ENCODE data around the gene GDAP1L1. TPM values are rescaled to one million over a fixed set of nuclear protein-coding genes. Genes with fewer than 3 reads are reported as not detected.

Gene GDAP1L1
- total RNA-seq, 2 donors from 2014 or later, result 1.2 TPM; not detected in 1

GRCh38 chr20:44221368-44221954 lies 25.6 kb upstream of the GDAP1L1 start:
- DNase-seq (ENCODE audit: low spot score), result peak; percentile 34
- Histone ChIP-seq H3K4me1 (peaks cover 0 to 24% of the 10 kb centered on the region in 2 donors), H3K27me3 (no peaks in the 10 kb centered on the region), H3K27ac (peak overlapping the region; percentile 12 to 79), H3K36me3 (no peaks in the 10 kb centered on the region), H3K4me3 (no peak overlapping the region), H3K9me3 (no peaks in the 10 kb centered on the region)
- TF ChIP-seq, protein P1, sequence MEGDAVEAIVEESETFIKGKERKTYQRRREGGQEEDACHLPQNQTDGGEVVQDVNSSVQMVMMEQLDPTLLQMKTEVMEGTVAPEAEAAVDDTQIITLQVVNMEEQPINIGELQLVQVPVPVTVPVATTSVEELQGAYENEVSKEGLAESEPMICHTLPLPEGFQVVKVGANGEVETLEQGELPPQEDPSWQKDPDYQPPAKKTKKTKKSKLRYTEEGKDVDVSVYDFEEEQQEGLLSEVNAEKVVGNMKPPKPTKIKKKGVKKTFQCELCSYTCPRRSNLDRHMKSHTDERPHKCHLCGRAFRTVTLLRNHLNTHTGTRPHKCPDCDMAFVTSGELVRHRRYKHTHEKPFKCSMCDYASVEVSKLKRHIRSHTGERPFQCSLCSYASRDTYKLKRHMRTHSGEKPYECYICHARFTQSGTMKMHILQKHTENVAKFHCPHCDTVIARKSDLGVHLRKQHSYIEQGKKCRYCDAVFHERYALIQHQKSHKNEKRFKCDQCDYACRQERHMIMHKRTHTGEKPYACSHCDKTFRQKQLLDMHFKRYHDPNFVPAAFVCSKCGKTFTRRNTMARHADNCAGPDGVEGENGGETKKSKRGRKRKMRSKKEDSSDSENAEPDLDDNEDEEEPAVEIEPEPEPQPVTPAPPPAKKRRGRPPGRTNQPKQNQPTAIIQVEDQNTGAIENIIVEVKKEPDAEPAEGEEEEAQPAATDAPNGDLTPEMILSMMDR (IDR thresholded peaks at IDR 0.05), result no peak

GRCh38 chr20:44222027-44222426 lies 25.1 kb upstream of the GDAP1L1 start:
- TF ChIP-seq, protein P1 (IDR thresholded peaks at IDR 0.05), result no peak
- Histone ChIP-seq H3K27ac (peak overlapping the region; percentile 27 to 79), H3K4me1 (peaks cover 0 to 24% of the 10 kb centered on the region in 2 donors), H3K4me3 (no peak overlapping the region), H3K36me3 (no peaks in the 10 kb centered on the region), H3K27me3 (no peaks in the 10 kb centered on the region), H3K9me3 (no peaks in the 10 kb centered on the region)
- peak; percentile 54 for DNase-seq (ENCODE audit: low spot score)

- Histone ChIP-seq H3K4me3 (no peak overlapping the region), H3K9me3 (no peaks in the 10 kb centered on the region), H3K4me1 (peaks cover 0 to 24% of the 10 kb centered on the region in 2 donors), H3K27ac (peak overlapping the region; percentile 27 to 79), H3K36me3 (no peaks in the 10 kb centered on the region), H3K27me3 (no peaks in the 10 kb centered on the region)
- DNase-seq (ENCODE audit: low spot score), result peak; percentile 56
- TF ChIP-seq, protein P1 (IDR thresholded peaks at IDR 0.05), result no peak
Observed at GRCh38 chr20:44222633-44223368, 24.3 kb upstream of the GDAP1L1 start.

DNA sequence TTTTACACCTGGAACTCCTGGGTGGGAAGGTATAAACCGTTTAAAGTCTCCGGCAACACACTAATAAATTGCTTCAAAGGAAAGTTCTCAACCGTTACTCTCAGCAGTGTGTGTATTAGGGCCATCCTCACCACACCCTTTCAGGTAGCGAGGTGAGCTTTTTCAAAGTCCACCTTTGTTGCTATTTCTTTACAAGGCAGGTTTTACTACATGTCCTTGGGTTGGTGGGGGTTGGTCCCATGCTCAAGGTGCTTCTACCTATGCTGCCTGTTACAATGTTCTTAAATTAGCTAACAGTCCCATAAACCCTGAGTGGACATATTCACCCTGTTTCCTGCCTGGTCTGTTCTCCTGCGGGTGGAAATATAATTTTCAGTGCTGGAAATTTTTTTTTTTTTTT lies 23.4 kb upstream of the GDAP1L1 start:
- Histone ChIP-seq H3K36me3 (no peaks in the 10 kb centered on the region), H3K4me1 (peaks cover 0 to 19% of the 10 kb centered on the region in 2 donors), H3K9me3 (no peaks in the 10 kb centered on the region), H3K4me3 (no peak overlapping the region), H3K27me3 (no peaks in the 10 kb centered on the region), H3K27ac (peak overlapping the region in 1 of 2 donors; percentile 79)
- DNase-seq (ENCODE audit: low spot score), result peak; percentile 28
- TF ChIP-seq, protein P1 (IDR thresholded peaks at IDR 0.05), result no peak

- H3K27ac ChIP-seq, result peak overlapping the region in 1 of 2 donors; percentile 35
- H3K36me3 ChIP-seq, result no peaks in the 10 kb centered on the region
- DNase-seq (ENCODE audit: low spot score), result no peak
- TF ChIP-seq, protein P1 (IDR thresholded peaks at IDR 0.05), result no peak
- H3K4me3 ChIP-seq, result no peak overlapping the region
- peaks cover 0 to 17% of the 10 kb centered on the region in 2 donors for H3K4me1 ChIP-seq
- no peaks in the 10 kb centered on the region for H3K27me3 ChIP-seq
- no peaks in the 10 kb centered on the region for H3K9me3 ChIP-seq
Observed at GRCh38 chr20:44224637-44225036, 22.5 kb upstream of the GDAP1L1 start.

Measured in right atrium auricular region (tissue), 2 donors.